Measurements from ENCODE around the gene ANK2. TPM values are rescaled to one million over a fixed set of nuclear protein-coding genes. Genes with fewer than 3 reads are reported as not detected.

ANK2 gene
- total RNA-seq, 4 donors from 2014 or later: 27.4 to 142 (median 47.2) TPM

- Histone ChIP-seq H3K27me3 (no peaks in the 10 kb centered on the region), H3K4me1 (no peaks in the 10 kb centered on the region), H3K27ac (no peak overlapping the region), H3K9me3 (no peaks in the 10 kb centered on the region), H3K4me3 (no peak overlapping the region), H3K36me3 (no peaks in the 10 kb centered on the region)
- TF ChIP-seq POLR2A (IDR thresholded peaks at IDR 0.05) (no peak), CTCF (IDR thresholded peaks at IDR 0.05) (no peak)
- intact Hi-C loops (cut with DNase I; ENCODE audit: low total_unique reads): no loop called here
- DNase-seq: no peak
Observed at GRCh38 chr4:113411496-113411938, 362.1 kb downstream of the ANK2 start.

DNA sequence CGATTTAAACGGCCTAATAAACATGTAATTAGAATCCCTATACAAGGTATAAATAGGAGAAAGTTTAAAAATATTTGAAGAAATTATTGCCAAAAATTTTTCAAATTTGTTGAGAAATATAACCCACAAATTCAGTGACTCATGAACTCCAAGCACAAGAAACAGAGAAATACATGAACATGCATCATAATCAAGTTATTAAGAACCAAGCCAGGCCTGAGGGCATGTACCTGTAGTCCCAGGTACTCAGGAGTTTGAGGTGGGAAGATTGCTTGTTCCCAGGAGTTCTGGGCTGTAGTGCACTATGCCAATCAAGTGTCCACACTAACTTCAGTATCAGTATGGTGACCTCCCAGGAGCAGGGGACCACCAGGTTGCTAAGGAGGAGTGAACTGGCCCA lies 370.2 kb downstream of the ANK2 start:
- TF ChIP-seq POLR2A (IDR thresholded peaks at IDR 0.05): no peak
- TF ChIP-seq CTCF (IDR thresholded peaks at IDR 0.05): no peak
- no peak for DNase-seq
- Histone ChIP-seq H3K9me3 (no peaks in the 10 kb centered on the region), H3K27ac (no peak overlapping the region), H3K4me1 (no peaks in the 10 kb centered on the region), H3K4me3 (no peak overlapping the region), H3K36me3 (no peaks in the 10 kb centered on the region), H3K27me3 (no peaks in the 10 kb centered on the region)
- intact Hi-C loops (cut with DNase I; ENCODE audit: low total_unique reads): no loop called here

DNA sequence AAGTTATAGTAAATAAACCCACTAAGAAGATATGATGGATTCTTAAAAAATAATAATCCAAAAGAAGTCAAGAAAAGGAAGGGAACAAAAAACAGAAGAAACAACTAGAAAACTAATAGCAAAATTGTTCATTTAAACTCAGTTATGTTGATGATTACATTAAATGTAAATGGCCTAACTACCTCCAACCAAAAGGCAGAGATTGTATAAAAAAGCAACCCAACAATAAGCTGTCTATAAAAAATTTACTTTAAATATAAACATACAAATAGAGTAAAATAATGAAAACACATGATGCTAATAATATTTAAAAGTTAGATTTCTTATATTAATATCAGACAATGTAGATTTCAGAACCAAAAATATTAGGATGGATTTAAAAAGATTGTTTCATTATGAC lies 371.5 kb downstream of the ANK2 start:
- no peaks in the 10 kb centered on the region for H3K4me1 ChIP-seq
- no peaks in the 10 kb centered on the region for H3K9me3 ChIP-seq
- no peak overlapping the region for H3K4me3 ChIP-seq
- no peak overlapping the region for H3K27ac ChIP-seq
- no peak for DNase-seq
- TF ChIP-seq CTCF (IDR thresholded peaks at IDR 0.05) (no peak), POLR2A (IDR thresholded peaks at IDR 0.05) (no peak)
- intact Hi-C loops (cut with DNase I; ENCODE audit: low total_unique reads): no loop called here
- H3K36me3 ChIP-seq: no peaks in the 10 kb centered on the region
- no peaks in the 10 kb centered on the region for H3K27me3 ChIP-seq

DNA sequence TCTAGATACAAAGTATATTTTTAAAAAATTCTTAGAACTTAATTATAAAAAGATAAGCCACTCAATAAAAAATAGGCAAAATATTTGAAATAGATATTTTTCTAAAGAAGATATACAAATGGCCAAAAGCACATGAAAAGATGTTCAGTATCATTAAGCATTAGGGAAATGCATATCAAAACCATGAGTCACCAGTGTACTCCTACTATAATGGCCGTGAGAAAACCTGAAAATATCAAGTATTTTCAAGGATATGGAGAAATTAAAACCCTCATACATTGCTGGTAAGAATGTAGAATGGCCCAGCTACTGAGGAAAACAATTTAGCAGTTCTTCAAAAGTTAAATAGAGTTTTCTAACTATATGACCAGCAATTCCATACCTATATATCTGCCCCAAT lies 374.2 kb downstream of the ANK2 start:
- no peak for DNase-seq
- intact Hi-C loops (cut with DNase I; ENCODE audit: low total_unique reads): no loop called here
- no peaks in the 10 kb centered on the region for H3K9me3 ChIP-seq
- H3K27ac ChIP-seq: no peak overlapping the region
- no peaks in the 10 kb centered on the region for H3K36me3 ChIP-seq
- H3K4me3 ChIP-seq: no peak overlapping the region
- TF ChIP-seq CTCF (IDR thresholded peaks at IDR 0.05): no peak
- TF ChIP-seq POLR2A (IDR thresholded peaks at IDR 0.05): no peak
- no peaks in the 10 kb centered on the region for H3K27me3 ChIP-seq
- no peaks in the 10 kb centered on the region for H3K4me1 ChIP-seq

GRCh38 chr4:113433116-113433515 lies 383.7 kb downstream of the ANK2 start:
- Histone ChIP-seq H3K9me3 (no peaks in the 10 kb centered on the region), H3K4me1 (peaks cover 0 to 5% of the 10 kb centered on the region in 2 donors), H3K27ac (no peak overlapping the region), H3K36me3 (no peaks in the 10 kb centered on the region), H3K4me3 (no peak overlapping the region), H3K27me3 (no peaks in the 10 kb centered on the region)
- TF ChIP-seq POLR2A (IDR thresholded peaks at IDR 0.05) (no peak), CTCF (IDR thresholded peaks at IDR 0.05) (no peak)
- intact Hi-C loops (cut with DNase I; ENCODE audit: low total_unique reads): no loop called here
- no peak for DNase-seq

MicroRNAs encoded within 50 kb of the gene (microRNA counts, 767-probe panel; counts per million panel counts)
- 0 counts per million in 2 donors for microRNA hsa-miR-1243

Small RNAs within 50 kb of the gene (microRNA-seq; reads per million reads assigned to microRNA genes)
- gene MIR1243 (ENCODE audit: borderline microRNAs expressed, borderline replicate concordance): not detected
- gene MIR8082 (ENCODE audit: borderline microRNAs expressed, borderline replicate concordance): not detected

Small RNAs within 50 kb of the gene (small RNA-seq; reads per million reads assigned to genes)
- not detected for gene MIR8082
- gene RN7SL184P: not detected
- not detected for gene RNU1-138P

Measured in uterus (tissue), 4 donors.